Raji (cell line): ENCODE data around the gene GPR17.

Experiments used
- POLR2A ChIP-seq: IDR thresholded peaks from 2 replicates; pipeline ENCODE4 v1.6.1; 2011; ENCODE audit warnings: low read depth, low read length, control low read depth; ENCODE audit not compliant: insufficient read depth

GPR17 gene

GRCh38 chr2:127632592-127633489 is 13.1 kb upstream of the GPR17 start:
- TF ChIP-seq POLR2A = no peak

- no peak for TF ChIP-seq POLR2A
These were observed 12.3 kb upstream of the GPR17 start for GRCh38 chr2:127633556-127634065.

GRCh38 chr2:127634066-127634617 is 11.8 kb upstream of the GPR17 start:
- no peak for TF ChIP-seq POLR2A

GRCh38 chr2:127634626-127635379 is 11.2 kb upstream of the GPR17 start:
- no peak for TF ChIP-seq POLR2A

GRCh38 chr2:127635380-127636237 is 10.3 kb upstream of the GPR17 start:
- TF ChIP-seq POLR2A = no peak

- TF ChIP-seq POLR2A = no peak
These were observed 9.4 kb upstream of the GPR17 start for GRCh38 chr2:127636248-127637235.

- no peak for TF ChIP-seq POLR2A
These were observed 8.7 kb upstream of the GPR17 start for GRCh38 chr2:127637236-127637630.

- no peak for TF ChIP-seq POLR2A
These were observed 8.2 kb upstream of the GPR17 start for GRCh38 chr2:127637725-127638252.

- TF ChIP-seq POLR2A = no peak
These were observed 7.4 kb upstream of the GPR17 start for GRCh38 chr2:127638361-127639110.

GRCh38 chr2:127639111-127639474 is 6.9 kb upstream of the GPR17 start:
- TF ChIP-seq POLR2A = no peak

GRCh38 chr2:127640082-127641072 is 5.6 kb upstream of the GPR17 start:
- no peak for TF ChIP-seq POLR2A
